ENCODE measurements around the gene SLC2A4RG. TPM values are rescaled to one million over a fixed set of nuclear protein-coding genes. Genes with fewer than 3 reads are reported as not detected.

SLC2A4RG gene
- total and polyA plus RNA-seq, 2 of the 13 experiments (the other 11 are each of a cell fraction or from before 2014, with no cell fraction given): 91.4 to 95.9 TPM

- in situ Hi-C loops (cut with HindIII; ENCODE audit: extremely low pct_ligation_motif_present, low pct_unique_long_range_greater_than_20kb): no loop called here
- Histone ChIP-seq H4K20me1 (ENCODE audit: insufficient read depth, low read length) (peaks cover 4% of the 10 kb centered on the region; the same call in 1 of the 2 replicates), H3K36me3 (replicated peaks in 1 of 2; ENCODE audit: control insufficient read depth in 1 of 2, insufficient read depth in 2 of 2, low read length in 2 of 2) (peaks cover 4% of the 10 kb centered on the region in 2 experiments; a peak in 4 of 5 replicates), H3K9me3 (ENCODE audit: low read length) (no peaks in the 10 kb centered on the region), H3K27ac (ENCODE audit: extremely low read length, insufficient read depth, low read length) (no peak within 1 kb of the TSS), H3K9ac (ENCODE audit: insufficient read depth, low read depth, low read length) (peak within 1 kb of the TSS; percentile 49), H3K27me3 (ENCODE audit: control insufficient read depth in 1 of 2, insufficient read depth in 2 of 2, low read length in 2 of 2) (no peaks in the 10 kb centered on the region), H2AFZ (ENCODE audit: low read length) (no peak within 1 kb of the TSS), H3K4me1 (ENCODE audit: insufficient read depth, low read length) (peaks cover 21% of the 10 kb centered on the region), H3K4me2 (ENCODE audit: low read depth, low read length) (peak within 1 kb of the TSS; percentile 63), H3K4me3 (replicated peaks in 1 of 3; ENCODE audit: insufficient read depth in 1 of 3, low read depth in 2 of 3, low read length in 3 of 3) (peak within 1 kb of the TSS in 2 of 3 experiments; percentile 0 to 43; a peak in 1 of 6 replicates), H3K79me2 (ENCODE audit: insufficient read depth, low read length) (no peaks in the 10 kb centered on the region)
- CTCF ChIA-PET (ENCODE audit: low intra/inter-chr PET ratio, low total read pairs): no interaction called here
- ATAC-seq (peak; percentile 21), FAIRE-seq (no peak), DNase-seq (ENCODE audit: low spot score) (no peak)
- POLR2A ChIA-PET: interaction anchor here (1.0 to 1.7 kb wide), 3 partner anchors 11 to 41 kb away, joined by 3 to 9 read pairs (median 3); partner anchors contain the start of genes ARFRP1, RTEL1 and ZGPAT
- 64% methylated on average over 37 of the region's 52 CpGs for WGBS (ENCODE audit: low lambda C conversion rate)
- intact Hi-C loops (cut with micrococcal nuclease; ENCODE audit: unreplicated experiment): no loop called here
- no TSS peak for BruUV-seq (replicated peaks)
- TF ChIP-seq ZBTB38 (CRISPR knock-in tag; IDR thresholded peaks at IDR 0.05) (peak; percentile 76; the same call in 1 of the 2 replicates), TBP (CRISPR knock-in tag; IDR thresholded peaks at IDR 0.05) (no peak), SRF (IDR thresholded peaks at IDR 0.05; ENCODE audit: low read depth, low read length) (no peak), PTBP1 (IDR thresholded peaks at IDR 0.05; ENCODE audit: low read depth, low read length, poor library complexity, severe bottlenecking) (no peak), TBX3 (IDR thresholded peaks at IDR 0.05; ENCODE audit: borderline replicate concordance) (no peak), MIER2 (CRISPR knock-in tag; IDR thresholded peaks at IDR 0.05) (peak; percentile 40; the same call in 1 of the 2 replicates), ZMYM4 (CRISPR knock-in tag; IDR thresholded peaks at IDR 0.05) (0 out of 2 replicates have a peak, but pooled peaks have one; percentile 37), CBX2 (IDR thresholded peaks at IDR 0.05; ENCODE audit: low read depth, low read length) (no peak), CBX2 (CRISPR knock-in tag; IDR thresholded peaks at IDR 0.05; ENCODE audit: low read depth) (no peak), ZNF383 (CRISPR knock-in tag; IDR thresholded peaks at IDR 0.05; ENCODE audit: borderline replicate concordance) (no peak), KDM5B (CRISPR knock-in tag; IDR thresholded peaks at IDR 0.05; ENCODE audit: borderline replicate concordance) (peak; percentile 89), GATAD1 (CRISPR knock-in tag; IDR thresholded peaks at IDR 0.05) (peak; percentile 38; the same call in 1 of the 2 replicates), ZEB1 (IDR thresholded peaks at IDR 0.05; ENCODE audit: insufficient replicate concordance, low read depth) (no peak), IRF1 (CRISPR knock-in tag; IDR thresholded peaks at IDR 0.05; ENCODE audit: low read depth) (no peak), KLF15 (CRISPR knock-in tag; IDR thresholded peaks at IDR 0.05; ENCODE audit: borderline replicate concordance) (no peak), PHF21A (CRISPR knock-in tag; IDR thresholded peaks at IDR 0.05) (no peak), ZNF138 (CRISPR knock-in tag; IDR thresholded peaks at IDR 0.05; ENCODE audit: low read depth) (0 out of 2 replicates have a peak, but pooled peaks have one; percentile 66)
- TF ChIP-seq, protein P1, sequence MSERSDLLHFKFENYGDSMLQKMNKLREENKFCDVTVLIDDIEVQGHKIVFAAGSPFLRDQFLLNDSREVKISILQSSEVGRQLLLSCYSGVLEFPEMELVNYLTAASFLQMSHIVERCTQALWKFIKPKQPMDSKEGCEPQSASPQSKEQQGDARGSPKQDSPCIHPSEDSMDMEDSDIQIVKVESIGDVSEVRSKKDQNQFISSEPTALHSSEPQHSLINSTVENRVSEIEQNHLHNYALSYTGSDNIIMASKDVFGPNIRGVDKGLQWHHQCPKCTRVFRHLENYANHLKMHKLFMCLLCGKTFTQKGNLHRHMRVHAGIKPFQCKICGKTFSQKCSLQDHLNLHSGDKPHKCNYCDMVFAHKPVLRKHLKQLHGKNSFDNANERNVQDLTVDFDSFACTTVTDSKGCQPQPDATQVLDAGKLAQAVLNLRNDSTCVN (CRISPR knock-in tag; IDR thresholded peaks at IDR 0.05; ENCODE audit: borderline replicate concordance): no peak
- TF ChIP-seq, protein P2, sequence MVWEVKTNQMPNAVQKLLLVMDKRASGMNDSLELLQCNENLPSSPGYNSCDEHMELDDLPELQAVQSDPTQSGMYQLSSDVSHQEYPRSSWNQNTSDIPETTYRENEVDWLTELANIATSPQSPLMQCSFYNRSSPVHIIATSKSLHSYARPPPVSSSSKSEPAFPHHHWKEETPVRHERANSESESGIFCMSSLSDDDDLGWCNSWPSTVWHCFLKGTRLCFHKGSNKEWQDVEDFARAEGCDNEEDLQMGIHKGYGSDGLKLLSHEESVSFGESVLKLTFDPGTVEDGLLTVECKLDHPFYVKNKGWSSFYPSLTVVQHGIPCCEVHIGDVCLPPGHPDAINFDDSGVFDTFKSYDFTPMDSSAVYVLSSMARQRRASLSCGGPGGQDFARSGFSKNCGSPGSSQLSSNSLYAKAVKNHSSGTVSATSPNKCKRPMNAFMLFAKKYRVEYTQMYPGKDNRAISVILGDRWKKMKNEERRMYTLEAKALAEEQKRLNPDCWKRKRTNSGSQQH (CRISPR knock-in tag; IDR thresholded peaks at IDR 0.05; ENCODE audit: low read depth): no peak
- TF ChIP-seq, protein P3, sequence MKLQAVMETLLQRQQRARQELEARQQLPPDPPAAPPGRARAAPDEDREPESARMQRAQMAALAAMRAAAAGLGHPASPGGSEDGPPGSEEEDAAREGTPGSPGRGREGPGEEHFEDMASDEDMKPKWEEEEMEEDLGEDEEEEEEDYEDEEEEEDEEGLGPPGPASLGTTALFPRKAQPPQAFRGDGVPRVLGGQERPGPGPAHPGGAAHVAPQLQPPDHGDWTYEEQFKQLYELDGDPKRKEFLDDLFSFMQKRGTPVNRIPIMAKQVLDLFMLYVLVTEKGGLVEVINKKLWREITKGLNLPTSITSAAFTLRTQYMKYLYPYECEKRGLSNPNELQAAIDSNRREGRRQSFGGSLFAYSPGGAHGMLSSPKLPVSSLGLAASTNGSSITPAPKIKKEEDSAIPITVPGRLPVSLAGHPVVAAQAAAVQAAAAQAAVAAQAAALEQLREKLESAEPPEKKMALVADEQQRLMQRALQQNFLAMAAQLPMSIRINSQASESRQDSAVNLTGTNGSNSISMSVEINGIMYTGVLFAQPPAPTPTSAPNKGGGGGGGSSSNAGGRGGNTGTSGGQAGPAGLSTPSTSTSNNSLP (IDR thresholded peaks at IDR 0.05; ENCODE audit: low read depth, low read length): no peak
These were observed 42.8 kb upstream of the SLC2A4RG start, which contains the start of gene TNFRSF6B for GRCh38 chr20:63696628-63697356. TNFRSF6B (plus strand) TSS chr20:63696652; CDS start chr20:63696768, 116 bp downstream.

All from HepG2 (cell line).